Fibroblast of lung (primary cell): Measurements from ENCODE around the gene HKDC1. TPM values are rescaled to one million over a fixed set of nuclear protein-coding genes. Genes with fewer than 3 reads are reported as not detected.
"Not testable (repeated sequence)": the region's sequence is repeated elsewhere in the genome, so short reads cannot be mapped to it uniquely, and the experiment has no call there.

Experiments used
- DNase-seq, 2 donors: peaks; one replicate each; pipeline versions ENCODE4 v3.0.0 to v3.0.0-alpha.2; 2010; ENCODE audit warnings: low read depth in 2 of 2
- H2AFZ ChIP-seq: 2 replicates; pipeline ENCODE4 v1.5.1; 2012; ENCODE audit warnings: low read length, control low read depth, inconsistent platforms
- H3K27ac ChIP-seq: 2 replicates; pipeline ENCODE4 v1.5.1; 2011; ENCODE audit warnings: low read length, control low read depth; ENCODE audit not compliant: insufficient read depth
- H3K27me3 ChIP-seq: 2 replicates; pipeline ENCODE4 v1.5.1; 2011; ENCODE audit warnings: mild to moderate bottlenecking, low read length; ENCODE audit not compliant: control insufficient read depth, insufficient read depth
- H3K36me3 ChIP-seq: 2 replicates; pipeline ENCODE4 v1.5.1; 2011; ENCODE audit warnings: low read length; ENCODE audit not compliant: control insufficient read depth, insufficient read depth
- H3K4me1 ChIP-seq: 2 replicates; pipeline ENCODE4 v1.5.1; 2011; ENCODE audit warnings: low read length; ENCODE audit not compliant: control insufficient read depth, insufficient read depth; ENCODE audit errors: extremely low read depth
- H3K4me2 ChIP-seq: 2 replicates; pipeline ENCODE4 v1.5.1; 2011; ENCODE audit warnings: low read length, control low read depth; ENCODE audit not compliant: insufficient read depth; ENCODE audit errors: extremely low read depth
- H3K4me3 ChIP-seq, 4 experiments: fragments of 200-600 bp in 1 of 4; sonication (generic) in 1 of 4; replicated peaks in 1 of 4; 2 replicates each; pipeline ENCODE4 v1.5.1; 2011 to 2016; ENCODE audit warnings: low read length in 4 of 4, low read depth in 3 of 4, mild to moderate bottlenecking in 3 of 4, control low read depth in 2 of 4, inconsistent platforms in 1 of 4, mixed read lengths in 1 of 4; ENCODE audit not compliant: insufficient read depth in 1 of 4; ENCODE audit errors: control extremely low read depth in 1 of 4
- H3K79me2 ChIP-seq: 2 replicates; pipeline ENCODE4 v1.5.1; 2012; ENCODE audit warnings: mild to moderate bottlenecking, low read length, inconsistent platforms; ENCODE audit not compliant: control insufficient read depth, insufficient read depth
- H3K9ac ChIP-seq: 2 replicates; pipeline ENCODE4 v1.5.1; 2011; ENCODE audit warnings: mild to moderate bottlenecking, low read length, control low read depth; ENCODE audit not compliant: insufficient read depth
- H3K9me3 ChIP-seq: 2 replicates; pipeline ENCODE4 v1.5.1; 2012; ENCODE audit warnings: low read depth, low read length; ENCODE audit not compliant: control insufficient read depth, insufficient read depth
- H4K20me1 ChIP-seq: 2 replicates; pipeline ENCODE4 v1.5.1; 2011; ENCODE audit warnings: low read length; ENCODE audit not compliant: control insufficient read depth, insufficient read depth; ENCODE audit errors: extremely low read depth
- CTCF ChIP-seq, 2 donors: IDR thresholded peaks in 1 of 2; conservative IDR thresholded peaks in 1 of 2; 1 replicate in 1 of 2; 2 replicates in 1 of 2; pipeline ENCODE4 v1.5.1; 2011 to 2012; ENCODE audit warnings: low read length in 2 of 2, control low read depth in 1 of 2, inconsistent platforms in 1 of 2, low read depth in 1 of 2, mild to moderate bottlenecking in 1 of 2
- EZH2 ChIP-seq: IDR thresholded peaks from 2 replicates; pipeline ENCODE4 v1.5.1; 2012; ENCODE audit warnings: low read length, control low read depth, mild to moderate bottlenecking; ENCODE audit errors: missing control alignments
- polyA minus RNA-seq: library from RNA; depleted of rRNA, polyadenylated mRNA; stranded (reverse); fragments of >200 nt; gene quantifications from 2 replicates; pipeline ENCODE4 v1.2.3, GENCODE V29; 2011; ENCODE audit warnings: low replicate concordance
- polyA plus RNA-seq, 2 donors: library from polyadenylated mRNA; depleted of rRNA in 1 of 2; stranded (reverse) in 1 of 2; unstranded in 1 of 2; fragments of >200 nt; gene quantifications; 2 replicates each; pipeline ENCODE4 v1.2.1, GENCODE V29; 2011 to 2012; ENCODE audit warnings: missing spikeins in 1 of 2
- total RNA-seq: library from RNA; depleted of rRNA; stranded (reverse); fragments of >200 nt; gene quantifications from 2 replicates; pipeline ENCODE4 v1.2.1, GENCODE V29; 2014

The HKDC1 gene
- total RNA-seq (1.8 and 2.1 TPM in 2 replicates), polyA plus RNA-seq (0.09 and 0.12 TPM in 2 replicates), polyA minus RNA-seq (0.86 TPM in 1 of 2 replicates, not detected in the other)
- 0.08 and 0.16 TPM in 2 replicates for polyA plus RNA-seq (2012)

- H4K20me1 ChIP-seq: no peaks in the 10 kb centered on the region
- H3K36me3 ChIP-seq: no peaks in the 10 kb centered on the region
- no peak within 1 kb of the TSS for H3K9ac ChIP-seq
- H3K4me3 ChIP-seq: no peak within 1 kb of the TSS
- peaks cover 3% of the 10 kb centered on the region for H3K4me1 ChIP-seq
- no peak within 1 kb of the TSS for H3K27ac ChIP-seq
- H3K27me3 ChIP-seq: no peaks in the 10 kb centered on the region
- no peak within 1 kb of the TSS for H3K4me2 ChIP-seq
- no peaks in the 10 kb centered on the region for H3K9me3 ChIP-seq
- no peak within 1 kb of the TSS for H2AFZ ChIP-seq
- no peak for DNase-seq
- TF ChIP-seq EZH2 (no peak), CTCF (conservative IDR thresholded peaks at IDR 0.05 in 1 of 2, IDR thresholded peaks at IDR 0.05 in 1 of 2; ENCODE audit: low read depth in 1 of 2, low read length in 2 of 2) (no peak)
- H3K79me2 ChIP-seq: no peaks in the 10 kb centered on the region
Observed at GRCh38 chr10:69220041-69220451, at the start of gene HKDC1. Gene HKDC1 (plus strand): TSS chr10:69220332. CDS start chr10:69220436, 104 bp downstream.

GRCh38 chr10:69172241-69172982 lies 47.7 kb upstream of the HKDC1 start:
- Histone ChIP-seq H3K27ac (no peak overlapping the region), H3K9ac (no peak overlapping the region), H3K4me3 (no peak overlapping the region), H3K9me3 (no peaks in the 10 kb centered on the region), H3K4me1 (no peaks in the 10 kb centered on the region), H3K27me3 (no peaks in the 10 kb centered on the region), H3K4me2 (no peak overlapping the region), H3K36me3 (no peaks in the 10 kb centered on the region), H3K79me2 (no peaks in the 10 kb centered on the region), H4K20me1 (no peaks in the 10 kb centered on the region), H2AFZ (no peak overlapping the region)
- no peak for DNase-seq
- TF ChIP-seq EZH2 (no peak), CTCF (conservative IDR thresholded peaks at IDR 0.05 in 1 of 2, IDR thresholded peaks at IDR 0.05 in 1 of 2; ENCODE audit: low read depth in 1 of 2, low read length in 2 of 2) (no peak)

GRCh38 chr10:69175326-69175725 lies 44.8 kb upstream of the HKDC1 start:
- not testable (repeated sequence) for H3K36me3 ChIP-seq, H3K27me3 ChIP-seq, H3K4me2 ChIP-seq, H3K9me3 ChIP-seq, H3K9ac ChIP-seq, H2AFZ ChIP-seq, DNase-seq, H3K79me2 ChIP-seq, H4K20me1 ChIP-seq, H3K4me1 ChIP-seq, H3K4me3 ChIP-seq, H3K27ac ChIP-seq
